ENCODE results near the gene LRRC75B. TPM values are rescaled to one million over a fixed set of nuclear protein-coding genes. Genes with fewer than 3 reads are reported as not detected.
A peak's percentile ranks its signal among the peaks of the same experiment; 100 is the strongest.
"Not testable (repeated sequence)": the region's sequence is repeated elsewhere in the genome, so short reads cannot be mapped to it uniquely, and the experiment has no call there.

LRRC75B gene, protein sequence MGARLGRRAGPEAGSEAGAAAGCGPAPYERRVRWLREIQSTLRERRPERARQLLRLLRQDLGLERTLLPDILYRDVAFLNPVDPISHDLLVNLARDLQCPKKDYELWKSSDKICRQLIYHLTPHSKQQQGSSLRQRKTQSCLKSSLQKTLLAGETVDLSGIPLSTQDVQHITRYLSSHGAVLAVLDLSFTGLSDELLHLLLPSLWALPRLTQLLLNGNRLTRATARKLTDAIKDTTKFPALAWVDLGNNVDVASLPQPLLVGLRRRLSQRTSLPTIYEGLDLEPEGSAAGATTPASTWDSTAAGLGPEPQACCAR
- 5.0 TPM for total RNA-seq
- long read RNA-seq, transcript LRRC75B-201 (4 exons, 1,238 nt): major isoform, 7 of 22 reads
- long read RNA-seq, partial matches to known transcripts: 0 of 22 reads
- long read RNA-seq, other reads (novel, unspliced or antisense): 14 of 22 reads

DNA sequence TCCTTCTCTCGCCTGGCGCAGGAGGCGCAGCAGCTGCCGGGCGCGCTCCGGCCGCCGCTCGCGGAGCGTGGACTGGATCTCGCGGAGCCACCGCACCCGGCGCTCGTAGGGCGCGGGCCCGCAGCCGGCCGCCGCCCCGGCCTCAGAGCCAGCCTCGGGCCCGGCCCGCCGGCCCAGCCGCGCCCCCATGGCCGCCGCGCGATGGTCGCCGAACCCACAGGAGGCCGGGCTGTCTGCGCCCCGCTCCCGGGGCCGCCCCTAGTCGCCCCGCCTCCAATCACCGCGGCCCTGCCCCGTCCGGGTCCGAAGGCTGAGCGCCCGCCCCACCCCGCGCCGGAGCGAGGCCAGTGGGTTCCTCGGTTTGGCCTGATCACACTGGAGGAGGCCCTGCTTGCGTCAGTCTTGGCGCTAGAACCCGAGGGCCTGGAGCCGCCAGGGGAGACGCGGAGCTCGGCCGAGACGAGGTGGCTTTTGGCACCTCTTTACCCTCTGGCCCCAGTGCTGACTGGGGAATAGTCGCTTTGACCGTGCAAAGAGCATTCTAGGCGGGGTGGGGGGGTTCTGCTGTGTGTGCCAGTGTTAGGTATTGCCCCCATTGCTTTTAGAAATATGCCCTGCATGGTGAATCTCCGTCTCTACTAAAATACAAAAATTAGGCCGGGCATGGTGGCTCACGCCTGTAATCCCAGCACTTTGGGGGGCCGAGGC lies at the start of gene LRRC75B:
Gene LRRC75B, minus strand, starts transcription at position 223 of the 708 bp plus-strand sequence. Its CDS starts 34 bp downstream, at position 189.
- intact Hi-C loops (cut with DNase I): no loop called here
- DNase-seq: peak; percentile 94
- ATAC-seq (ENCODE audit: poor library complexity): peak; percentile 93

- not testable (repeated sequence) for DNase-seq; ATAC-seq (ENCODE audit: poor library complexity)
- intact Hi-C loops (cut with DNase I): loop anchor here (10.0 kb wide), 1 partner anchor 112 kb away; no protein-coding TSS in a partner anchor
These were observed 49.4 kb upstream of the LRRC75B start for GRCh38 chr22:24642307-24642706.

DNA sequence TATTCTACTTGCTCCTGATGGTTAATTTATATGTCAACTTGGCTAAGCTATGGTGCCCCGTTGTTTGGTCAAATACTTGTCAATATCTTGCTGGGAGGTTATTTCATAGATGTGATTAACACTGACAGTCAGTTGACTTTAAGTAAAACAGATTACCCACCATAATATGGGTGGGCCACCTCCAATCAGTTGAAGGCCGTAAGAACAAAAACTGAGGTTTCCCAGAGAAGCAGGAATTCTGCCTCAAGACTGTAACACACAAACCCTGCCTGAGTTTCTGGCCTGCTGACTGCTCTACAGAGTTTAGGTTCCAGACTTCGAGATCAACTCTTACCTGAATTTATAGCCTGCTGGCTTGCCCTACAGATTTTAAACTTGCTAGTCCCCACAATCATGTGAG lies 43.6 kb upstream of the LRRC75B start:
- intact Hi-C loops (cut with DNase I); ATAC-seq (ENCODE audit: poor library complexity); DNase-seq: not testable (repeated sequence)

- ATAC-seq (ENCODE audit: poor library complexity); DNase-seq; intact Hi-C loops (cut with DNase I): not testable (repeated sequence)
These were observed 42.0 kb upstream of the LRRC75B start for GRCh38 chr22:24634776-24635389.

DNA sequence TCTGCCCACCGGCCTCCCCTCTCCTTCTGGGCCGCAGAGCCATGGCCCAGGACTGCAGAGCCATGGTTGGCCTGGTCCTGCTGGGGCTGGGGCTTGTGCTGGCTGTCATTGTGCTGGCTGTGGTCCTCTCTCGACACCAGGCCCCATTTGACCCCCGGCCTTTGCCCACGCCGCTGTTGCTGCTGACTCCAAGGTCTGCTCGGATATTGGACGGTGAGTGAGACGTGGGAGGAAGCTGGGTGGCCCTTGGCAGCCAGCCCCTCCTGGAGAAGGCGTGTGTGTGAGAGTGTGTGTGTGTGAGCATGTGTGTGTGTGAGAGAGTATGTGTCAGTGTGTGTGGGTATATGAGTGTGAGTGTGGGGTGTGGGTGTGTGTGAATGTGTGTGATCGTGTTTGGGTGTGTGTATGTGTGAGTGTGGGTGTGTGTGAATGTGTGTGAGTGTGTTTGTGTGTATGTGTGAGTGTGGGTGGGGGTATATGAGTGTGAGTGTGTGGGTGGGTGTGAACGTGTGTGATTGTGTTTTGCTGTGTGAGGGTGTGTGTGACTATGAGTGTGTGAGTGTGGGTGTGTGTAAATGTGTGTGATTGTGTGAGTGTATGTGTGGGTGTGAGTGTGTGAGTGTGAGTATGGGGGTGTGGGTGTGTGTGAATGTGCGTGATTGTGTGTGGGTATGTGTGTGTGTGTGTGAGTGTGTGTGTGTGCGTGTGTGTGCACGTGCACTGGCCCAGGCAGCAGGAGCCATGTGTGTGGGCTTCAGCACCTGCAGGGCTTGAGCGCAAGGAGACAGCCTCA lies 40.6 kb upstream of the LRRC75B start:
- intact Hi-C loops (cut with DNase I); ATAC-seq (ENCODE audit: poor library complexity); DNase-seq: not testable (repeated sequence)

GRCh38 chr22:24632642-24633041 lies 39.8 kb upstream of the LRRC75B start:
- intact Hi-C loops (cut with DNase I); ATAC-seq (ENCODE audit: poor library complexity): not testable (repeated sequence)
- peak; percentile 43 for DNase-seq

DNA sequence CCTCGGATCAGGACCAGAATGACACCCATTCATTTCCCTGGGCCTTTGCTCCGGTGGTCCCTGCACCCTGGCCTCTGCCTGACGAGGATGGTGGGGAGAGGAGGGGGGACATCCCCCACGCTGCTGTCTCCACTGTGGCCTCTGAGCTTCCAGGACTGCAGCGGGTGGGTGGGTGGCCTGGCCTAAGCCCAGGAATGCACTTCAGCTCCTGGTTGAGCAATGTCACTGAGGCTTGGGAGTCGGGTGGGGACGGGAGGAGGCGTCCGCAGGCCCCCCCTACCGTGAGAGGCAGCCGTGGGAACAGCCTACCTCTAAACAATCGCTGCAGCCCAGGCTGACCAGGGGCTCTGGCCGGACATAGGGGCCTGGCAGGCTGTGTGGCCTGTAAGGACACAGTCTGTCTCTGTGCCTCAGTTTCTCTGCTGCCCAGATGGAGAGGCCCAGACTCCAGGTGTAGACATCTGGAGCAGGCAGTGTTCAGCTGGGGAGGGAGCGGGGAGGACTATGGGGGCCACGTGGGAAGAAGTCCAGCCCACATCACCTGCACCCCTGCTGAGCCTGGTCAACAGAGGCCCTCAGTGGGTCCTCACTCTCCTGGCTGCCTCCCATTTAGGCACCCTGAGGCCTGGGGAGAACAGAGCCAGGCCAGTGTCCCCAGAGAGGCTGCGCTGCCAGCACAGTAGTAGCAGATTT lies 38.7 kb upstream of the LRRC75B start:
- intact Hi-C loops (cut with DNase I); ATAC-seq (ENCODE audit: poor library complexity): not testable (repeated sequence)
- peak; percentile 52 for DNase-seq

DNA sequence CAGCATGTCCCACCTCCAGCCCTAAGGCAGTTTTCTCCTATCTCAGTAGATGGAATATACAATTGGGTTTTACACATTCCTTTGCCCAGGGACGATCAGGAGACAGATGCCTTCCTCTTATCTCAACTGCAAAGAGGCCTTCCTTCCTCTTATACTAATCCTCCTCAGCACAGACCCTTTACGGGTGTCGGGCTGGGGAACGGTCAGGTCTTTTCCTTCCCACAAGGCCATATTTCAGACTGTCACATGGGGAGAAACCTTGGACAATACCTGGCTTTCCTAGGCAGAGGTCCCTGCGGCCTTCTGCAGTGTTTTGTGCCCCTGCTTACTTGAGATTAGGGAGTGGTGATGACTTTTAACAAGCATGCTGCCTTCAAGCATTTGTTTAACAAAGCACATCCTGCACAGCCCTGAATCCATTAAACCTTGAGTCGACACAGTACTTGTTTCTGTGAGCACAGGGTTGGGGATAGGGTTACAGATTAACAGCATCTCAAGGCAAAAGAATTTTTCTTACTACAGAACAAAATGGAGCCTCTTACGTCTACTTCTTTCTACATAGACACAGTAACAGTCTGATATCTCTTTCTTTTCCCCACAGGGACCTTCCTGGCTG lies 38.0 kb upstream of the LRRC75B start:
- DNase-seq; ATAC-seq (ENCODE audit: poor library complexity); intact Hi-C loops (cut with DNase I): not testable (repeated sequence)

- intact Hi-C loops (cut with DNase I); ATAC-seq (ENCODE audit: poor library complexity): not testable (repeated sequence)
- peak; percentile 45 for DNase-seq
These were observed 36.2 kb upstream of the LRRC75B start for GRCh38 chr22:24629069-24629468.

DNA sequence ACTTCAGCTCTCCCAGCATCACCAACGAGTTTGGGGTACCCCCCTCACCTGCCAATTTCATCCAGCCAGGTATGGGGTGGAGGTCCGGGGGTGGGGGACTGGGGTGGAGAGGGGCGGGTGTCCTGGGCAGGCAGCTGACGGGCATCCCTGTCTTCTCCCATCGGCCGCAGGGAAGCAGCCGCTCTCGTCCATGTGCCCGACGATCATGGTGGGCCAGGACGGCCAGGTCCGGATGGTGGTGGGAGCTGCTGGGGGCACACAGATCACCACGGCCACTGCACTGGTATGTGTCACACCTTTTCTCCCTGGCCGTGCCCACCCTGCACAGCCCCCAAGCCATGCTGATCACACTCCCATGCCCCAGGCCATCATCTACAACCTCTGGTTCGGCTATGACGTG lies 35.0 kb upstream of the LRRC75B start:
- intact Hi-C loops (cut with DNase I); ATAC-seq (ENCODE audit: poor library complexity); DNase-seq: not testable (repeated sequence)

DNA sequence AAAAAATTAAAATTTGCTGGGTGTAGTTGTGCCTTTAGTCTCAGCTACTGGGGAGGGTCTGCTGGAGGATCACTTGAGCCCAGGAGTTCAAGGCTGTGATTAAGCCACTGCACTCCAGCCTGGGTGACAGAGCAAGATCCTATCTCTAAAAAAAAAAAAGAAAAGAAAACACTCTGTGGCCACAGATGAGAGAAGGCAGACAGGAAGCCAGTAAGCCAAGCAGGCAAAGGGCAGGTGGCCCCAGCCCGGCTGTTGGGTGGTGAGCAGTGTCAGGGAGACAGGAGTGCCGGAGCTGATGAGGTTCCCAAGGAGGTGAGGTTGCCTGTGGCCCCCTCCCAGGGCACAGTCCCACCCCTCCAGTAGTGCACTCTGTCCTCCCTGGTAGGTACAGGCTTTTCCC lies 29.7 kb upstream of the LRRC75B start:
- intact Hi-C loops (cut with DNase I); DNase-seq; ATAC-seq (ENCODE audit: poor library complexity): not testable (repeated sequence)

DNA sequence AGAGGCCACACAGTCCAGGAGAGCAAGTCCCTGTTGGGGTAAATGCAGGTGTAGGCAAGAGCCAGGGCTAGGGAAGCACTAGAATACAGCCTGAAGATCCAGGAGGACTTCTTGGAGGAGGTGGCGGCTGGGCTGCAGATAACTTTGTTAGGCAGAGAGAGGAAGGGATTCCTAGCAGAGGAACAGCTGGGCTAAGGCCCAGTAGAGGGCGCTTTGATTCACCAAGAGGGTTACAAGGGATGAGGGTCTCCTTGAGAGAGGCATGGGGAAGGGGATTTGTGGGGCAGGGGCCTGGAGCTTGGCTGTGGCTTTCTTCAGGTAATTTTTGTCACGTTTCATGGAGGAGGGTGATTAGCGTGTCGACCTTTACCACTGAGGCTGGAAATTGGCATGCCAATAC lies 28.4 kb upstream of the LRRC75B start:
- intact Hi-C loops (cut with DNase I); ATAC-seq (ENCODE audit: poor library complexity): not testable (repeated sequence)

DNA sequence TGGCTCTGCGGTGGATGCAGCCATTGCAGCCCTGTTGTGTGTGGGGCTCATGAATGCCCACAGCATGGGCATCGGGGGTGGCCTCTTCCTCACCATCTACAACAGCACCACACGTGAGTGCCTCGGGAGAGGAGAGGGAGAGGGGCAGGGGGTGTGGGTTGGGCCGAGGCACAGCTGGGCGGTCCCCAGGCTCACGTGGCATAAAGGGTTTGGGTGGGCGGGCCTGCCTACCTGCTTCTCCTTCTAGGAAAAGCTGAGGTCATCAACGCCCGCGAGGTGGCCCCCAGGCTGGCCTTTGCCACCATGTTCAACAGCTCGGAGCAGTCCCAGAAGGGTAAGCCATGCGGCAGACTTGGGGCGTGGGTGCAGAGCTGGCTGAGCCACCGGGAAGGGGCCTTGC lies 21.9 kb upstream of the LRRC75B start:
- not testable (repeated sequence) for ATAC-seq (ENCODE audit: poor library complexity)

More for the DNA sequence above, 28.4 kb upstream of the LRRC75B start:
- not testable (repeated sequence) for DNase-seq

DNA sequence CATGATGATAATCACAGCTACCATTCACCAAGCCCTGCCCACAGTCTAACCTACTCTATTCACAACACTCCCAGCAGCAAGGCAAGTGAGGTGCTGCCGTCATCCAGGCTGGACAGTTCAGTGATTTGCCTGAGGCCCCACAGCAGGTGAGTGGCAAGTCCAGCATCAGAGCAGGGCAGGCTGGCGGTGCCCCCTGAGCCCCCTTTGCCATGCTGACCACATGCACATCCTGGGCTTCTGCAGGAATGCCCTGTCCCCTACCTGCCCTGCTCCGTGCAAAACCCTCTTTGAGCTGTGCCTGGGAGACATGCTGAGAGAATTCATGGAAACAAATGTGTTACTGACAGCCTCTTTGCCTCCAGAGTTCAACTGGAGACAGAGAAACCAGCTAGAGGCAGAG lies 17.0 kb upstream of the LRRC75B start:
- intact Hi-C loops (cut with DNase I); DNase-seq; ATAC-seq (ENCODE audit: poor library complexity): not testable (repeated sequence)

More for the DNA sequence above, 21.9 kb upstream of the LRRC75B start:
- intact Hi-C loops (cut with DNase I); DNase-seq: not testable (repeated sequence)

- ATAC-seq (ENCODE audit: poor library complexity); DNase-seq; intact Hi-C loops (cut with DNase I): not testable (repeated sequence)
These were observed 15.5 kb upstream of the LRRC75B start for GRCh38 chr22:24608327-24608726.

GRCh38 chr22:24607429-24607983 lies 14.6 kb upstream of the LRRC75B start:
- intact Hi-C loops (cut with DNase I): not testable (repeated sequence)
- peak; percentile 50 for ATAC-seq (ENCODE audit: poor library complexity)
- peak; percentile 59 for DNase-seq

DNA sequence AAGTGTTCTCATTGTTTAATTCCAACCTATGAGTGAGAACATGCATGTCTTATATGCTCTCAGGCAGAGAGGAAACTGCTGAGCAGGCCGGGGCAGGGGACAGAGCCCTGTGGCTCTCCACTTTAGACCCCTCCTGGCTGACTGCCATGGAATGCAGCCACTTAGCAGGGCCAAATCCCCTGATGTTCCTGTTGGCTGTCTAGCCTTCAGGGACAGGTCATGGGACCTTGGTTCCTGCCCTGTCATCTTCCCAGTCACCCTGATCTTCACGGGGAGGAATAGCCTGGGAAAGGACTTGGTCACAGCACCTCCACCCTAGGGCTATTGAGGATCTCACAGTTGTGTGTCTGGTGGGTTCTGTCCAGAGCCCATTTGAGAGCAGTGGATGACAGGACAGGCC lies 13.5 kb upstream of the LRRC75B start:
- DNase-seq; intact Hi-C loops (cut with DNase I); ATAC-seq (ENCODE audit: poor library complexity): not testable (repeated sequence)
